CD4-positive, alpha-beta T cell treated with Interleukin-1 beta for 1 hour (primary cell): Measurements from ENCODE around the gene COQ8A.

Experiments used
- DNase-seq, 2 donors: peaks; one replicate each; pipeline ENCODE4 v3.0.0-alpha.2; 2020 to 2022

Gene COQ8A

DNA sequence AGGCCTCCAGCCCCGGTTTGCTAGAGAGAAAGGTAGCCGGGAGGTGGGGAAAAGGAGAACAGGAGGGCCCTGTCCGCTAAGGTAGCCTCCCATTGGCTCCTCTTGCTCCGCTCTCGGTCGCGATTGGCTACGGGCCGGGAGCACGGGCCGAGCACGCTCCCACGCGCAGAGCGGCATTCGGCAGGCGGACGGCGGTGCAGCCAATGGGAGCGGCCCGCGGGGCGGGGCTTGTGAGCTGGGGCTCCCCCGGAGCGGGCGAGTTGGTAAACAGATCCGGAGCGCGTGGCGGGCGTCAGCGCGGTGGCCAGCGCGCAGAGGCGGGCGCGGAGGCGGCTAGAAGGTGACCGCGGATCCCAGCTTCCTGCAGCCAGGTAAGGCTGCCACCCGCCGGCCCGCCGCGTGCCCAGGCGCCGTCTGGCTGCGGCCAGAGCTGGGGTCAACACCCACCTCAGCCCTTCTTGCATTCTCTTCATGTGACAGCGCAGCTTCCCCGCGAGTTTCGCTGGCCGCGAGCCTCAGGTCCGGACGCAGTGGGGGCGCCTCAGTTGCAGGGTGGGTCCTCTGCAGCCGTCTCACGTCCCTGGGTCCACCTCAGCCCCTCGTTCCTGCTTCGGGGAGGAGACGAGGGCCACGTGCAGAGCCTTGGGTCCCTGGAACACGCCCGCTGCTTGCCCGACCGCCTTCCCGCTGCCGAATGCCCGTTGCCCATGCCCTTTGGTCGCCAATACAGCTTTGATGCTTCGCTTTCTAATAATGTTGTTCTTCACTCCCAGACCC lies at the start of gene COQ8A:
TSS of gene COQ8A (plus strand) at position 266 of the 777 bp plus-strand sequence. CDS start 21,092 bp downstream, outside the sequence.
- DNase-seq, result peak; percentile 99 to 100

DNA sequence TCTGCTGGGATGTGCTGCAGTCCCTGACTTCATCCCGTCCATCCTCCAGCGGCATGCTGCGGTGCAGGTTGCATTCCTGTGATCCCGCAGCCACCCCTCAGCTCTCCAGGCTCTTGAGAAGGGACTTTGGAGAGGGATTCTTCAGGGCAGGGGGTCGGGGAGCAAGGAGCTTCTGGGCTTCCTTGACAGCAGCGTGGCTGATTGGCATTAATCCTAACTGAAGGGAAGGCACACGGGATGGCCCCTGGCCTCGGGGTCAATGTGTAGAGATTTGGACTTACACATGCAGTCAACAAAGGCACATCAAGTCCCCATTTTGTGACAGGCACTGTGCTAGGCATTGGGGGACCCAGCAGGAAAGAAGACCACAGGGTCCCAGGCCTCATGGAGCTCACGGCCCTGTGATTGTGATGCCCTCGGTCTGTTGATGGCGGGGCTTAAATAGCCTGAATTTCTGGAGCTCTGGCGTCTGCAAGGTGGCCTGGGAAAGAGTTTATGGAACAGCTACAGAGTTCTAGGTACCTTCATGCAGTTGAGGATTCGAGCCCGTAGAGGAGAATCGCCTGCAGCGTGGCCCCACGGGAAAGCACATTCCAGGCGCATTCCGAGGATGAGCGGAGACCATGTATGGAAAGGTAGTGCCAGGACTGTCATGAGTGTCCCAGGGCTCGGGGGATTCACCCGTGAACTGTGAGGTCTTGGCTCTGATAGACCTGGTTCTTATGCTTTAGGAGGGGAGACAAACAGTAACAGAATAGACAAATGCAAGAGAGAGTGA lies 49.6 kb upstream of the COQ8A start:
- no peak for DNase-seq

DNA sequence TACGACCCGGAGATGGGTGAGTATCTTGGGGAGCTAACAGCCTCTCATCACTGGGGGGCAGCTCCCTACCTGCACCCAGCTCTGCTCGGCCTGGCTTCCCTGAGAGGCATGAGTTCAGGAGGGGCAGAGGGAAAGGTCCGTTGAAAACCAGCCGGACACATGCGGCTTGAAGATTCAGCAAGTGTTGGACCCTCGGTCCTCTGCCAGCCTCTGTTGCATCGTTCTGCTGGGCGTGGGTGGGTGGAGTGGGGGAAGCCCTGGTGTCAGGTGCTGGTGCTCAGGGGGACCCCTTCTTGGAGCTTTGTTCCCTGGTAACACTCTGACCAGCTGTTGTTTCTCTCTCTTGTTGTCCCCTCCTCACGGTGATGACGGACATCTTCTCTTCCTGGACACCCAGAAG lies 48.7 kb upstream of the COQ8A start:
- DNase-seq, result no peak

DNA sequence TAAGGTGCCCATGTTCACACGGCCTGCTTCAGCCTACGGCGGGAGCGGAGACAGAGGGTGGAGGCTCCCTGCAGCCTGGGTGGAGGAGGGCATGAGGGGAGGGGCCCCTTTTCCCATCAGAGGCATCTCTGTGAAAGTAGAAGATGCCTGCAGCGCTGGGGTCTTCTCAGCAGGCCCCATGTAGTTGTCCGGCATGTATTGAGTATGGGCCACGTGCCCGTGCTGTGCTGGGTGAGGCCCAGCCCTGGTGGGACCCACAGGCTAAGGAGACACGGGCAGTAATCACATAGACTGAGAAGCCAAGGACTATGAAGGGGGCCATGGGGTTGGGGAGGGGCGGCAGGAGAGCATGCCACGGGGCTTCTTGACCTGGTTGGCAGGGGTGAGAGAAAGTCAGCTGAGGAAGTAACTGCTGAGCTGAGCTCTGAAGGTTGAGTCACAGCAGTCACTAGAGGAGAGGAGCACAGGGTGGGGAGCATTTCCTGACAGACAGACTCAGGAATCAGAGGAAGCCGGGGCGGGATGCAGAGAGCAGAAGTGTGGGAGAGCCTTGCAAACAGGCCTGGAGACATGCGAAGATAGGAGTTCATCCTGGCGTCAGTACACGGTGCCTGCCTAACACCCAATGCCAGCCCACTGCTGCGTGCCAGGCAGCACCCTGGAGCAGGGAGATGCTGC lies 48.1 kb upstream of the COQ8A start:
- no peak for DNase-seq

DNA sequence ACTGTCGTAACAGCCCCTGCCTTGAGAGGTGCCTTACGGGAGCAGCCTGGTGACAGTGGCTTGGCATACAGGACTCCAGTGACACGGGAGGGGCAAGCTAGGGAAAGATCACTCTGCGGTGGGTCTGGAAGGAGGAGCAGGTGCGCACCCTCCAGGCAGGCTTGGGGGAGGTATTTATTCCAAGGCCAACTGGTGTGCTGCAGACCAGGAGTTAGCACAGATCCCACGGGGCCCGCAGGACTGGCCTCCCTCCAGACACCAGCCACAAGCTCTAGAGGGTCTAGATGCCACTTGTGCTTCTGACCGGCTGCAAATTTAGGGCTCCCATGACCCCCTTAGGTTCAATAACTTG lies 47.6 kb upstream of the COQ8A start:
- no peak for DNase-seq

DNA sequence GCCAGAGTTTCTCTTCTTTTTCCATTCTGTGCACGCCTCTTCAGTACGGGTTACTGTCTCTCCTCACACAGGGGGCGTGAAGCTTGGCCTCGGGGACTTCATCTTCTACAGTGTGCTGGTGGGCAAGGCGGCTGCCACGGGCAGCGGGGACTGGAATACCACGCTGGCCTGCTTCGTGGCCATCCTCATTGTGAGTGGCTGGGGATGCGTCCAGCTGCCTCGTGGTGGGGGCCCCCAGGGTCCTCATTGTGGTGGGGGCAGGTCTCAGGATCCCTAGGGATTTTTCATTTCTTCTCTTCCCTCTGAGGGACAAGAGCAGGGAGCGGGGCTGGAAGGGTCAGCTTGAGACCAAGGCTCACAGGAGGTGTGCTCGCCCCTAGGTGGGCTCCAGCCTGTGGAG lies 46.2 kb upstream of the COQ8A start:
- DNase-seq, result no peak

DNA sequence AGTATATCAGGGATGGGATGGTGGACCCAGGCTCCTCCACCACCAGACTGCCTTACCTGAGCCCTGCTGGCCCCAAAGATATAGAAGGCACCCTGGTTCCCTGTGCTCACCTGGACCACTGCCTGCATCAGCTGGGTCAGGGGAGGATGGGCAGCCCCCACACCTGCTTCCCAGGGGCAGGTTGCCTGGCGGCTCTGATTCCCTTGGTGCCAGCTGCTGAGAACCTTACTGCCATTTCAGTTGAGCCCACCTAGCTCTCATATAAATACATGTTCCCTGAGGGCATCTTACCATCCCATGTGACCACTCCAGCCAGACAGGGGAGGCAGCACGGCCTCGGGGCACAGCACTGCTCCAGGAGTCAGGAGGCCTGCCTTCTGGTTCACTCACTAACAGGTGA lies 45.3 kb upstream of the COQ8A start:
- DNase-seq, result no peak

DNA sequence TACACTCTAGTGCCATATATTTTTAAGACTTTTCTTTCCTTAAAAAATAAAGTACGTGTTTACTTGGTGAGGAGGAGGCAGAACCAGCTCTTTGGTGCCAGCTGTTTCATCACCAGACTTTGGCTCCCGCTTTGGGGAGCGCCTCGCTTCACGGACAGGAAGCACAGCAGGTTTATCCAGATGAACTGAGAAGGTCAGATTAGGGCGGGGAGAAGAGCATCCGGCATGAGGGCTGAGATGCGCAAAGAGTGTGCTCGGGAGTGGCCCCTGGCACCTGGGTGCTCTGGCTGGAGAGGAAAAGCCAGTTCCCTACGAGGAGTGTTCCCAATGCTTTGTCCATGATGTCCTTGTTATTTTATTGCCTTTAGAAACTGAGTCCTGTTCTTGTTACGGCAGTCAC lies 44.5 kb upstream of the COQ8A start:
- DNase-seq, result no peak

DNA sequence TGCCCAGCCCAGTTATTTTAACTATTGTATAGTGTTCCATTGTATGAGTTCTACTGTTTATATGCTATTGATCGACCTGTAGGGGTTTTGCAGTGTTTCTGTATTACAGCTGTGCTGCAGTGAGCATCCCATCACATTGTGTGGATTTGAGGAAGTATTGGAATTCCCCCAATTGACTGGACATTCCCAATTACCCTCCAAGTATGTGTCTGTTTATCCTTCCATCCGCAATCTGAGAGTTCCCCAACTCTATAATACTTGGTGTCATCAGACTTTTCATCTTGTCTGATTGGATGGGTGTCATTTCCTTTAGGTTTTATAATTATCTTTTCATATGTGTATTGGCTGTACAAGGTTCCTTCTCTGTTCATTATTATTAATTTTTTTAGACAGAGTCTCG lies 41.8 kb upstream of the COQ8A start:
- no peak for DNase-seq

DNA sequence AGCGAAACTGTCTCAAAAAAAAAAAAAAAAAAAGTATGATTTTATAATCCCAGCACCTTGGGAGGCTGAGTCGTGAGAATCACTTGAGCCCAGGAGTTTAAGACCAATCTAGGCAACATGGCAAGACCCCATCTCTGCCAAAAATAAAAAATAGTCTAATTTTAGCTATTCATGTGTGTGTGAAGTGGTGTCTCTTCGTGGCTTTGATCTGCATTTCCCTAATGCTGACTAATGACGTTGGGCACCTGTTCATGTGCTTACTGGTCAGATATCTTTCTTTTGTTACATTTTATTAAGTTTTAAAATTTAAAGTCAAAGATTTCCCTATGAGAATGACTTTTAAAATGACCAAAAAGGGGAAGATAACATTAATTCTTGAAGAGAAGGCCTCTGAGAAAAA lies 38.7 kb upstream of the COQ8A start:
- DNase-seq, result no peak

DNA sequence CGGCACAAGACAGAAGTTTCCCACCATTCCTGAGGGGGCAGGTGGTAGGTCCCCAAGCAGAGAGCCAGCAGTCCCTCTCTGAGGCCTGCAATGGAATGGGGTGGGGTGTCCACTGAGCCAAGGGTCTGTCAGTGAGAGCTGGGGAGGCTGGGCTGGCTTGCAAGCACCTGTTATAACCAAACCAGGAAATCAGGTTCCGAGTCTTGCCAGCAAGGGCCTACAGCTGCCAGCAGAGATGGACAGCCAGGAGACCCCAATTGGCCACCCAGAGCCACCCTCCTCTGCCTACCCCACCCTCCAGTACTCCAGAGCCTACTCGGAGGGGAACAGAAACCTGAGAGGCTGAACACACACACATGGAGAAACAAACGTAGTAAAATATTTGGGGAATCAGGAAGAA lies 37.5 kb upstream of the COQ8A start:
- DNase-seq, result no peak

DNA sequence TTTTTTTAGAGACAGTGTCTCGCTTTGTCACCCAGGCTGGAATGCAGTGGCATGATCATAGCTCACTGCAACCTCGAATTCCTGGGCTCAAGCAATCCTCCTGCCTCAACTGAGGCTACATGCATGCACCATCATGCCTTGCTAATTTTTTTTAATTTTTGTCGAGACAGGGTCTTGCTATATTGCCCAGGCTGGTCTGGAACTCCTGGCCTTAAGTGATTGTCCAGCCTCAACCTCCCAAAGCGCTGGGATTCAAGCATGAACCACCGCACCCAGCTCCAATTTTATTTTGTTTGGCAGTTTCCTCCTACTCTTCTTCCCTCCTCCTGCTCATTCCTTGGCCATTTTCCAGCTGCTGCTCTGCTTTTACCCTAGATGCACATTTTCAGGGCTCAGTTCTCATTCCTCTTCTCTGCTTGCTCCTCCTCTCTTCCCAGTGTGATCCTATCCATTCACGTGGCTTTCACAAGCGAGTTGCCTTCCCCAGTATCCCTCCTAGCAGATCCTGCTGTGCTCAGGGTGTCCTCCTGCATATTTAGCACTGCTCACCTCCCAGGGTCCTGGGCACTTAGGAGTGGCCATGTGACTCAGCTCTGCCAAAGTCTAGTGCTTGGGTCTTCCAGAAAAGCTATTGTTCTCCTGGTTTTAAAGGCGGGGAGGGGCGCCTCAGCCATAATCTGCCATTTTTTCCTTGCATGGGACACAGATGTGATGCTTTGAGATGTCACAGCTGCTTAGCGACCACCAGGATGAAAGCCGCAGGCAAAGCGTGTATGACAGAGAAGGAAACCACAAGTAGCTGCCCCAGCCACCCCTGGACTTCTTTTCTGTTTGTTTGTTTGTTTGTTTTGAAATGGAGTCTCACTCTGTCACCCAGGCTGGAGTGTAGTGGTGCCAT lies 36.0 kb upstream of the COQ8A start:
- DNase-seq, result no peak

DNA sequence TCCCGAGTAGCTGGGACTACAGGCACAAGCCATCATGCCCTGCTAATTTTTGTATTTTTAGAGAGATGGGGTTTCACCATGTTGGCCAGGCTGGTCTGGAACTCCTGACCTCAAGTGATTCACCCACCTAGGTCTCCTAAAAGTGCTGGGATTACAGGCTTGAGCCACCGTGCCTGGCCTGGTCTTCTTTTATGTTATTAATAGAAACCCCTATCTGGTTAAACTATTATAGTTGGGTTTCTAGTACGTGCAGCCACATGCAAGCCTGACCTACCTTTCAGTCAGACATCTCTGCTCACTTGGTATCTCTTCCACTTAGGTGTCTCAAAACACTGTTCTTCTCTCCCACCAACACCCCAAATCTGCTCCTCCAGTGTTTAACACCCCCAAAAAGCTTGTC lies 35.3 kb upstream of the COQ8A start:
- no peak for DNase-seq

DNA sequence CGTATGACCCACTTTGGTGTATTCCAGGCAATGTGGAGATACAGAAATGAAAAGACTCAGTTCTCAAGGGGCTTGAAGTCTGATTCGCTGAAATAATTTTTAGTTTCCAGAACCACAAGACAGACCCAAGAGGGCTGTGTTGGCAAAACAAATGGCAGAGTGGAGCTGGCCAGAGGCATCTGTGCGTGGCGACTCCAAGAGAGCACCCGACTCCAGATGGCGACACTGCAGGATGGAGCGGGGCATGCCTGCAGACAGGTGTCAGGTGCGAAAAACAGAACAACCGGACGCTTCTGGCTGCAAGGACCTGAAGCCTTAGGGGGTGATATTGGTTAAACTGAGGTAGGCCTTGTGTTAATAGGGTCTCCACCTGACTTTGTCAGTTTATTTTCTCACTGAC lies 31.7 kb upstream of the COQ8A start:
- DNase-seq, result no peak

DNA sequence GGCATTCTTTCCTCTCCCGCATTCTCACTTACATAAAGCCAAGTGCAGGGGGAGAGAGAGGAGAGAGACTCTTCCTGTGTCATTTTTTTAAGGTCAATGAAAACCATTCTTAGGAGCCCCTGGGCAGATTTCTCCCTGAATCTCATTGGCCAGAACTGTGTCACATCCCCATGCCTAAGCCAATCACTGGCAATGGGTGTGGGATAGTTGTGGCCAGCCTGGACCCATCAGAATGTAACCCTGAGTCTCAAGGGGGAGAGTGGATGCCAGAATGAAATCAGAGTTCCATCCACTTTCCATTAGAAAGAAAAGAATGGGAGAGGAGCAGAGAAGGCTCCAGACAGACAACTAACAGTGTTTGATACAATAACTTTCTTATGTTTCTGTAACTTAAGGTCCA lies 31.2 kb upstream of the COQ8A start:
- no peak for DNase-seq

DNA sequence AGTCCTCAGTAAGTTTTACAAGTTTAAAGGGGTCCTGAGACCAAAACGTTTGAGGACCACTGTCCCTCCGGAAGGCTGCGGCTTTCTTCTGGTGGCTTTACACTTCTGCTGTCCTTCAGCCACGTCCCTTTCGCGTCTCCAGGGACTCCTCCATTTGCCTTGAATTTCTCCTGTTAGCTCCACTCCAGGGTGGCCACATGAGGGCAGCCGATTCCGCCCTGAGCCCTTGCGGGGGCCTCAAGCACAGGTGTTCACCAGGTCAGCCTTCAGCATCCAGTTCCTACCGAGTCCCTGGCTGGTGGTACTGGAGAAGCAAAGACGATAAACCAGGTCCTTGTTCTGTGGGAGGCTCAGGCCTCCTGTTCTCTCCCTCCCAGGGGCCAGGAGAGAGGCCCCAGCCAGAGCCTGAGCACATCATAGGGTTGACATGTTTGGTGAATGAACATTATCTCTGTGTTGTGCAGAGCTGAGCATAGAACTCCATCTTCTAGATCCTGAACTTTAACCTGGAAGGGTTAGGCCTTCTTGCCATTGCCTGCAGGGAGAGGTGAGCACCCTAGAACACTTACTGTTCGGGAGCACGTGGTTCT lies 27.4 kb upstream of the COQ8A start:
- peak; percentile 27 to 41 for DNase-seq

DNA sequence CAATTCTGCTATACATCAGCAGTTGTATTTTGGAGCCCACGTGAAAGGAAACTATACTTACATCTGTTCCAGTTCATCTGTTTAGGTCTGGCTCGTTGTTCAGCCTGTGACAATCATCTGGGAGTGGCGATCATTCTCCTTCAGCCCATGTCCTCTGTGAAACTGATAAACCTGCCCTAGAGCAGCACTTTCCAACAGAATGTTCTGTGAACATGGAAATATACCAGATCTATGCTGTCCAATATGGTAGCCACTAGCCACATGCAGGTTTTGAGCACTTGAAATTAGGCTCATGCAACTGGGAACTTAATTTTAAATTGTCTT lies 24.5 kb upstream of the COQ8A start:
- no peak for DNase-seq

DNA sequence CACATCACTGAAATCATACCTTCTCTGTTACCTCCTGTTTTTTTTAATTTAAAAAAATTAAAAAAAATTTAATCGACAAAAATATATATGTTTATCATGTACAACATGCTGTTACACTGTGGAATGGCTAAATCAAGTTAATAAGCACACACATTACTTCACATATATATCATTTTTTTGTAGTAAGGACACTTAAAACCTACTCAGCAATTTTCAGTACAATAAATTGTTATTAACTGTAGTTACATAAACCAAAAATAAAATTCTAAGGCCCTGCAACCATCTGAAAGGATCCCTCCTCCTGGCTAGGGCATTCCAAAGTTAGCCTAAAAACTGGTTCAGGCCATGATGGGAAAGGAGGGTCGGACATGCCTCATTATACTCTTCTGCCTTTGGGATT lies 23.6 kb upstream of the COQ8A start:
- no peak for DNase-seq

DNA sequence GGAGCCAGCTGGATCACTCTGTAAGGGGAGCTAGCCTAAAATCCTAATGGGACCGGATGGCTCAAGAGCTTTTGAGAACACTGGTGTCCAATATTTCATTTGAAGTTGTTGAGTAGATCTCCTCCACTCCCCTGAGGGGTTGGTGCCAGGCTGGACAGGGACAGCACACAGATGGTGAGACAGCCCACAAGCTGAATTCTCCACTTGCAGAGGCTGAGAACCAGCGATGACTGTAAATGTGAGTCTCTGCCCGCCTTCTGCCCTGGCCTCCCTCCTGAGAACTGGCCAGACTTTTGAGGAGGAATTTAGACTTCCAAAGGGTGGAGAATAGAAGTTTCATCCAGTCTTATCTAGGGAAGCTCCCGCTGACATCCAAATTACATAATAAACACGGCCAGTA lies 20.5 kb upstream of the COQ8A start:
- no peak for DNase-seq

DNA sequence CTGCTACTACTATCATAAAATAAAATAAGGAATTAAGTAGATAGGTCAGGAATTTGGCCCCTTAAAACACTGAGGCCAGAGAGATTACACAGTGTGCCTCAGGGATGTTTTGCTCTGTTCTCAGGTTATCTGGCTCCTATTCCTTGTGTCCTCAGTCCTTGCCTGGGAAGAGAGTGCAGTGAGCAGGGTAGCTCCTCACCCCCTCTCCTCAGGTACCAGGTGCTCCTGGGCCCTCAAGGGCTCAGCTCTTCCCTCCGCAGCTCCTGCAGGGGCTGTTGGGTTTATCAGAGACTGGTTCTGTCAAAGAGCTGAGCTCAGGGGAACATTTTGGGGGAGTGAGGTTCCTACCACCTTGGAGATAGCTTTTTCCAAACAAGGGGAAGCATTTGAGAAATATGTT lies 20.1 kb upstream of the COQ8A start:
- no peak for DNase-seq

DNA sequence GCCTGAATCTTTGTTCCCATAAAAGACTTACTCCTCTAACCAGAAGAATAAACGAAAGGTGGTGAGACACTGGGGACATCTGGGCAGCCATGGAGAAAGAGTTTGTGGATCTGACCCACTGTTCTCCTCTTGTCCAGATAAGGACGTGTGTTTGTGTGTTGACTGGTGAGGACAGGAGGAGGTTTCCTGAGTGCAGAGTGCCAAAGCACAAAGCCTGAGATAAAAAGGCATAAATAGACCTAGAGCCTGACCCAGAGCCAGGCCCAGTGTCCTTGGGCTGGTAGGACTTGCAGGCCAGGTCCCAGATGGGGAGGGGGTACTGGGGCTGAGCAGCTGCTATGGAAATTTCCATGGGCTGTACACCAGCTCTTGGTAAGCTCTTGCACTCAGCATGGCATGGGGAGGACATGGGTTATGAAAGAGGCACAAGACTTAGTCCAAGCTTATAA lies 19.6 kb upstream of the COQ8A start:
- DNase-seq, result no peak

DNA sequence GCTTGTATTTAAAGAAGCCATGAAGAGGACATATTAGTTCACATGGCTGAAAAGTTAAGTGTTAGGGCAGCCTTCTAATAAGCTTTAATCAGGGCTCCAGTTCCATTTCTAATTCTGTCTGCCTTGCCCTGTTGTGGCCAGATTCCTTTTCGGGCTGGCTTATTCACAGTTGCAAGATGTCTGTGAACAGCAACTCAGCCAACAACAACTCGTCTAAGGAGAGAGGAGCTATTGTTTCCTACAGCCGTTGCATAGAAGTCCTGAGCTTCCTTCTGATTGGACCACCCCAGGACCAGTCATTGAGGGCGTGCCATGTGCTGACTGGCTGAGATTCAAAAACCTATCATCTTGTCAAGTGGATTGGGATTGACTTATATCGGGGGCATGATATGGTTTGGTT lies 18.6 kb upstream of the COQ8A start:
- DNase-seq, result no peak
